Measurements from ENCODE around the gene FGFR3. TPM values are rescaled to one million over a fixed set of nuclear protein-coding genes. Genes with fewer than 3 reads are reported as not detected.

FGFR3 gene
- total and polyA plus RNA-seq, 2 of the 4 experiments (the other 2 are of a cell fraction): 0.18 to 0.67 TPM

GRCh38 chr4:1751155-1751918 is 41.8 kb upstream of the FGFR3 start:
- dilution Hi-C loops (cut with HindIII; ENCODE audit: low sequenced_read_pairs, unreplicated experiment): no loop called here
- in situ Hi-C loops (cut with MboI; ENCODE audit: low sequenced_read_pairs): no loop called here

More at GRCh38 chr4:1751155-1751918, 41.8 kb upstream of the FGFR3 start:
- CTCF ChIA-PET: no interaction called here
- no peak overlapping the region for H3K4ac ChIP-seq (ENCODE audit: low read depth, low read length)
- no peak overlapping the region for H2BK120ac ChIP-seq (ENCODE audit: low read depth, low read length)
- no peak overlapping the region for H3K4me3 ChIP-seq (ENCODE audit: insufficient read depth, low read depth, low read length)
- intact Hi-C loops (cut with micrococcal nuclease): no loop called here
- H3K56ac ChIP-seq (ENCODE audit: extremely low read depth, insufficient read depth, low read length): no peak overlapping the region
- BruUV-seq (replicated peaks): no TSS peak
- H3K4me1 ChIP-seq (ENCODE audit: control insufficient read depth, insufficient read depth, low read length): no peaks in the 10 kb centered on the region
- H3K9me1 ChIP-seq (ENCODE audit: insufficient read depth, low read length): no peaks in the 10 kb centered on the region
- no peak overlapping the region for H2BK15ac ChIP-seq (ENCODE audit: low read depth, low read length)
- no peak overlapping the region for H2AK5ac ChIP-seq (ENCODE audit: low read depth, low read length)
- 77% methylated on average over 21 of the region's 31 CpGs; no CpG with 5 or more reads in 1 of the 2 experiments for whole genome bisulfite sequencing, 2 experiments (ENCODE audit: extremely low coverage in 2 of 2, insufficient read length in 1 of 2)
- H3K79me1 ChIP-seq (ENCODE audit: low read depth in 1 of 2, low read length in 2 of 2): no peaks in the 10 kb centered on the region
- no peak overlapping the region for H4K8ac ChIP-seq (ENCODE audit: low read depth in 2 of 2, low read length in 2 of 2)
- H3K27ac ChIP-seq (ENCODE audit: insufficient read depth, low read length): no peak overlapping the region
- H3K9me3 ChIP-seq (ENCODE audit: control insufficient read depth, insufficient read depth, low read length): no peaks in the 10 kb centered on the region
- no peak overlapping the region for H3K9ac ChIP-seq (ENCODE audit: low read depth, low read length)
- no peak overlapping the region for H4K5ac ChIP-seq (ENCODE audit: low read depth, low read length)
- H2AK9ac ChIP-seq (replicated peaks; ENCODE audit: low read depth, low read length, poor library complexity): no peak overlapping the region
- H3K27me3 ChIP-seq (ENCODE audit: control insufficient read depth, insufficient read depth, low read length): no peaks in the 10 kb centered on the region; the same call in 1 of the 2 replicates
- H2AFZ ChIP-seq (replicated peaks; ENCODE audit: low read length, poor library complexity): no peak overlapping the region
- no peak for DNase-seq
- H4K20me1 ChIP-seq (ENCODE audit: insufficient read depth, low read length): no peaks in the 10 kb centered on the region; the same call in 1 of the 2 replicates
- POLR2A ChIA-PET (ENCODE audit: unreplicated experiment): no interaction called here
- ATAC-seq (ENCODE audit: low read depth): no peak
- no peak for TF ChIP-seq MAFK (IDR thresholded peaks at IDR 0.05; ENCODE audit: low read depth, low read length)
- no peak for TF ChIP-seq MXI1 (IDR thresholded peaks at IDR 0.05; ENCODE audit: borderline replicate concordance, low read depth, low read length)
- no peak for TF ChIP-seq RCOR1 (IDR thresholded peaks at IDR 0.05; ENCODE audit: insufficient replicate concordance, low read length)
- no peak for TF ChIP-seq CTCF (conservative IDR thresholded peaks at IDR 0.05; ENCODE audit: low read depth, low read length)
- TF ChIP-seq POLR2A (IDR thresholded peaks at IDR 0.05; ENCODE audit: low read depth, low read length): no peak
- no peak for TF ChIP-seq USF2 (IDR thresholded peaks at IDR 0.05; ENCODE audit: low read depth, low read length)
- TF ChIP-seq RAD21 (IDR thresholded peaks at IDR 0.05; ENCODE audit: low read length): no peak
- TF ChIP-seq CHD1 (IDR thresholded peaks at IDR 0.05; ENCODE audit: low read depth, low read length): no peak
- TF ChIP-seq CEBPB (IDR thresholded peaks at IDR 0.05; ENCODE audit: low read depth, low read length): no peak
- TF ChIP-seq MAZ (IDR thresholded peaks at IDR 0.05; ENCODE audit: borderline replicate concordance, low read depth, low read length): no peak
- TF ChIP-seq NFE2L2 (IDR thresholded peaks at IDR 0.05; ENCODE audit: low read depth, low read length): no peak
- no peak for TF ChIP-seq SMC3 (IDR thresholded peaks at IDR 0.05; ENCODE audit: low read depth, low read length)
- TF ChIP-seq RFX5 (IDR thresholded peaks at IDR 0.05; ENCODE audit: low read depth, low read length): no peak
- no peak for TF ChIP-seq FOS (IDR thresholded peaks at IDR 0.05; ENCODE audit: low read depth, low read length)
- TF ChIP-seq BHLHE40 (IDR thresholded peaks at IDR 0.05; ENCODE audit: low read depth, low read length): no peak
- no peak for TF ChIP-seq ELK1 (IDR thresholded peaks at IDR 0.05; ENCODE audit: borderline replicate concordance, low read depth, low read length)
- no peak overlapping the region for H3K23ac ChIP-seq (ENCODE audit: low read depth, low read length)
- no peak overlapping the region for H3K14ac ChIP-seq (replicated peaks; ENCODE audit: low read depth, low read length)
- H2BK5ac ChIP-seq (ENCODE audit: low read depth, low read length, poor library complexity, severe bottlenecking): no peak overlapping the region
- no peak overlapping the region for H4K91ac ChIP-seq (ENCODE audit: insufficient read depth, low read depth, low read length)
- no peak overlapping the region for H3K4me2 ChIP-seq (ENCODE audit: low read depth, low read length)
- no peaks in the 10 kb centered on the region for H3K36me3 ChIP-seq (ENCODE audit: control insufficient read depth, insufficient read depth, low read length)
- no peak overlapping the region for H3K18ac ChIP-seq (ENCODE audit: low read depth, low read length)
- no peak overlapping the region for H2BK20ac ChIP-seq (ENCODE audit: low read depth, low read length)
